HG03378 (cell line): ENCODE measurements around the gene KAZN.

Experiments
- ATAC-seq: cut with Tn5 transposase; IDR thresholded peaks from one replicate; pipeline ENCODE4 v1.9.1; 2021; ENCODE audit warnings: mild to moderate bottlenecking, moderate library complexity; ENCODE audit not compliant: unreplicated experiment

Gene KAZN

GRCh38 chr1:14945132-14946010 lies 346.9 kb downstream of the KAZN start:
- no peak for ATAC-seq

- no peak for ATAC-seq
These were observed 347.5 kb downstream of the KAZN start for GRCh38 chr1:14946011-14946359.

GRCh38 chr1:14946684-14947238 lies 348.3 kb downstream of the KAZN start:
- ATAC-seq = no peak

DNA sequence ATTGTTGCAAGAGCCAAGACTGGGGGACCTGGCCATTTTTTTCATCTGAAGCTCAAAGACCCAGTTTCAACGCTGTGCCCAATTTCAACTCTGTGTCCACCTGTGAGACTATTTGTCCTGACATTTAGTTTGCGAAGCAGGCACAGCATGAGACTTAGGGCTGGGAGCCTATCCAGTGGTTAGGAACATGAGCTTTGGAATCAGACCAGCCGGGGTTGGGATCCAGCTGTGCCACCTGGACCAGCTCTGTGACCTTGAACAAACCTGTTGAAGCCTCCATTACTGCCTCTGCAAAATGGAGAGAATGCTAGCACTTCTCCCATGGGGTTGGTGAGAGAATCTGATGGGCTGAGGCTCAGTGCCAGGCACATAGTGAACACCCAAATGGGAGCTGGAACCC lies 348.9 kb downstream of the KAZN start:
- ATAC-seq = no peak

- ATAC-seq = no peak
These were observed 349.7 kb downstream of the KAZN start for GRCh38 chr1:14948112-14948652.

- ATAC-seq = no peak
These were observed 350.9 kb downstream of the KAZN start for GRCh38 chr1:14949270-14949835.

GRCh38 chr1:14949836-14950713 lies 351.6 kb downstream of the KAZN start:
- ATAC-seq = no peak

DNA sequence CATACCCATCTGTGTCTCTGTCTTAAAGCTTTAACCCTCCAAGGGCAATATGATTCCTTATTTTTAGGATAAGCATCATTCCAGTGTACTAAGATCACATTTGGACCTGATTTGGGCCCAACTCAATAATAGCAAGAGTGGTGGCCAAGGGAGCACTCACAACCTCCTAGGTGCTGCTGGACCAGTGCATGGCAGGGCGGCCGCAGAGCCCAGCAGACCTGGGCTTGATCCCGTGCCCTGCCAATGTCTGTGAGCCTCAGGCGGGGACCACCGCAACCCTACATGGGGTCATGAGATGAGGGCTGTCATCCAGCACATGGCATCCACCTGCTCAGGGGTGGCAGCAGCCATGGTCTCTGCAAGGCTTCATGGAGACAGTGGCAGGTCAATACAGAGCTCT lies 353.3 kb downstream of the KAZN start:
- ATAC-seq = no peak

- no peak for ATAC-seq
These were observed 354.3 kb downstream of the KAZN start for GRCh38 chr1:14952626-14953314.

DNA sequence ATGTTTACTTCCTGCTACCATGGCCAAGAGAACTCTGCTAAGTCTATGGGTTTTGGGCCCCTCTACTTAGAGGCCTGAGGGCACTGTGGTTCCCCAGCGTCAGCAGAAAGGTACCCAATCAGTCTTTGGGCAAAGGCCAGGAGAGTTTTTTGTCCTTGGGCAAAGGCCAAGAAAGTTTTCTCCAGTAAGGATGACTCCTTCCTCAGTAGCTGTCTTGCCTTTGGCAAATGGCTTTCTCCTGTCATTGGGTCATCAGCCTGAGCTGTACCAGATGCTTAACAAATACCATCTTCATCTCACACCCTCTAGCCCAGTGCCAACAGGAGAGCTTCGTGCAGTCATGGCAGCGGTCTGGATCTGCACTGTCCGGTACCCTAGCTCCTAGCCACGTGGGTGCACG lies 355.7 kb downstream of the KAZN start:
- no peak for ATAC-seq

- no peak for ATAC-seq
These were observed 356.4 kb downstream of the KAZN start for GRCh38 chr1:14954930-14955329.

GRCh38 chr1:14955402-14955801 lies 356.9 kb downstream of the KAZN start:
- no peak for ATAC-seq

GRCh38 chr1:14955976-14956375 lies 357.5 kb downstream of the KAZN start:
- ATAC-seq = no peak

GRCh38 chr1:14956579-14957195 lies 358.2 kb downstream of the KAZN start:
- ATAC-seq = no peak

GRCh38 chr1:14957375-14958098 lies 359.1 kb downstream of the KAZN start:
- ATAC-seq = no peak

DNA sequence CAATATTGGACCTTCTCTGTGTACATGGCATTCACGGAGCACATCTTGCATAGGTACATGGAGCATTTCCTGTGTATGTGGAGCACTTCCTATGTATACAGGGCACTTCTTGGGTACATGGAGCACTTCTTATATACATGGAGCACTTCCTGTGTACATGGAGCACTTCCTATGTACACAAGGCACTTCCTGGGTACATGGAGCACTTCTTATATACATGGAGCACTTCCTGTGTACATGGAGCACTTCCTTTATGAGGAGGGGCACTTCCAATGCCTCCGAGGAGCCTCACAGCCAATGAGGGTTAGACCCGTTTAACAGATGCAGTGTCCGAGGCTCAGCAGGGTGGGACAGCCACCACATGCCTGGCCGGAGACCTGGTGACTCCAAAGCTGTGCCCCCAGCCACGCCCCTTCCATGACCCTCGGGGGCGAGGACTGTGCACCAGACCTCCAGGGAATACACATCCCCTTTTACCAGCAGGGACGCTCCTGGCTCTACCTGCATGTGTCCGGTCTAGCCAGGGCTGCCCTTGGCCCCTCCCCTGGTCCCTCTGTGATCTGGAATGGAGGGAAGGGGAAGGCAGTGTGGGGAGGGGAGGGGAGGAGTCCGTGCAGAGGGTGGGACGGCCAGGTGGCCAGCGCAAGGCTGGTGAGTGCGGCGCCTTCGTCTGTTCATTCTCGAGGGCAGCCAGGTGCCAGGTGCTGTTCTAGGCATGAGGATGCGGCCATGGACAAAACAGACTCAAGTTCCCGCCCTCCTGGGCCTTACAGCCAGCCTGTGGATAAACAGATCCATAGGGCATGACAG lies 360.0 kb downstream of the KAZN start:
- ATAC-seq = no peak

DNA sequence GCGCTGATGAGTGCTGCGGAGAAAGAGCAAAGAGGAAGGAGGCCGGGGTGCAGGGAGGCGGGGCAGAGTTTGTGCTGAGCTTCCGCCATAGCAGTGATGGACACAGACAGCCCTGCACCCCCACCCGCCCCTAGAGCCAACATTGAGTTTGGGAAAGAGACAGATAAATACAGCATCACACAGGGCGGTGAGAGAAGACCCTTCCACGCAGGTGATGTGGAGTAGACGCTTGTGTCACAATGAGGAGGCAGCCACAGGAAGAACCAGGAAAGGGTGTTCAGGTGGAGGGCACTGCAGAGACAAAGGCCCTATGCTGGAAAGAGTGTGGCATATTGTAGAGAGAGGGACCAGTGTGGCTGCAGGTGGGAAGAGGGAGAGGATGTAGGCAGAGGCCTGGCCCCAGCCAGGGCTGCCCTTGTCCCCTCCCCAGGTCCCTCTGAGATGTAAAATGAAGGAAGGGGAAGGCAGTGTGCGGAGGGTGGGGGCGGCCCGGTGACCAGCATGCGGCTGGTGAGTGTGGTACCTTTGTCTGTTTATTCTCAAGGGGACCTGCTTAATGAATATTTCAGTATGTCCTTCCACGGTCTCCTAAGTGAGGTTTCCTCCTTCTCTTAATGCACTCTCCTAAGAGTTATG lies 360.7 kb downstream of the KAZN start:
- ATAC-seq = no peak

- no peak for ATAC-seq
These were observed 363.3 kb downstream of the KAZN start for GRCh38 chr1:14961661-14962267.
